HG03354 (cell line): Measurements from ENCODE around the gene OVAAL.
A peak's percentile ranks its signal among the peaks of the same experiment; 100 is the strongest.

ENCODE experiments used
- ATAC-seq: cut with Tn5 transposase; IDR thresholded peaks from one replicate; pipeline ENCODE4 v1.9.1; 2021; ENCODE audit warnings: mild to moderate bottlenecking; ENCODE audit not compliant: unreplicated experiment, poor library complexity, severe bottlenecking

OVAAL gene

GRCh38 chr1:180558664-180559063 lies at the start of gene OVAAL:
OVAAL (plus strand) TSS chr1:180558964.
- no peak for ATAC-seq

GRCh38 chr1:180510882-180511281 lies 47.9 kb upstream of the OVAAL start:
- no peak for ATAC-seq

GRCh38 chr1:180513531-180513930 lies 45.2 kb upstream of the OVAAL start:
- no peak for ATAC-seq

- no peak for ATAC-seq
Observed at GRCh38 chr1:180515364-180515763, 43.4 kb upstream of the OVAAL start.

GRCh38 chr1:180515857-180516388 lies 42.8 kb upstream of the OVAAL start:
- peak; percentile 95 for ATAC-seq

DNA sequence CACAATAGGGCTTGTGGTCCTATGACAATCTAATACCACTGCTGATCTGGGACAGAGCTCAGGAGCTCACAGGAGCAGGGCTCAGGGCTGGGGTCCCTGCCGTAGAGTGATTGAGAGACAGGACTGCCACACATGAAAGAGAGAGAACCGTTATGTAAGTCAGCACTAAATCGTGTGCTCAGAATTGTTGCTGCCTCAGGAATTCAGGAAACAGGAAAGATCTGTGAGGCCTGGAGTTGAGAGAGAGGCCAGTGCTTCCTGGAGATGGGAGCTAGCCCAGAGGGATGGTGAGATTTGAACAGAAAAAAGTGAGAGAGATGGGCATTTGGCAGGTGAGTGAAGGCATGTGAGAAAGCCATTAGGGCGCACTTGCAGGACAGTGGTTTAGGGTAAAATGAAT lies 38.9 kb upstream of the OVAAL start:
- no peak for ATAC-seq

DNA sequence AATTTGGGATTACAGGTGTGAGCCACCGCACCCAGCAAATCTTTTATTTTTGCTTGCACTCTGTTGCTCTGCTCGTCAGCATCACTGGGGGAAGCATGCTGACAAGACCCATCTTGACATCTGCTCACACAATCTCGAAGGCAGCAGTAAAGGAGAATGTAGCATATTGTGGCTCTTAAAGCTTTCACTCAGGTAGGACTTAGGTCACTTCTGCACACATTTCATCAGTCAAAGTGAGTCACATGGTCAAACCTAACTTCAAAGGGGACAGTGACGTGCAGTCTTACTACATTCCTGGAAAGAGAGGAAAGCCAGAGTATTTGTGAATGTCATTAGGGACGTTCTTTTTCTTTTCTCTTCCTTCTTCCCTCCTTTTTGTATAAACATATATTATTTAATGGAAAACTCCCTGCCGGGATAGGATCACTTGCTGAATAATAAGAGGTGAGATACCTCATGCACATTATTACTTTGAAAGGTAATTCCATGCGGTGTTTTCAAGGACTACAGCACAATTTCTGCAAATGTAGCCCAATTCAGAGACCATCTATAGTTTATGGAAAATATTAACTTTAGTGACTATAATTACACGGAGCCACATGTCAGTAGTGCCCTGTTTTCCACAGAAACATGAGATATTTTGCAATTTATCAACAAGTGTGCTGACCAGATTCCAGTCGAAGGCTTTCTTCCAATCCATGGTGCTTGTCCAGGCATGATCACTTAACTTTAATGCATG lies 37.1 kb upstream of the OVAAL start:
- no peak for ATAC-seq

DNA sequence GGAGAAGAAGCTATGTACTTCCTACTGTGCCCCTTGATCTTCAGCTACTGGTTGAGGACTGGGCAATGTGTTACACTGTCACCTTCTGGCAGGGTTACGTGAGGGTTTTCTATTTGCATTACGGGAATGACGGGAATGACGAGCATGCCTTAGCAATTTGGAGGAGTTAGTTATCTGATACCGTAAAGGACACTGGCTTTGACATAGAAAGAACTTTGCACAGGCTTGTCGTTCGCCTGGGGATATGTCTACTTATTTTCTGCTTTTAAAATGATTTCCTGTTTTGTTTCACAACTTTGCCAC lies 36.6 kb upstream of the OVAAL start:
- no peak for ATAC-seq

DNA sequence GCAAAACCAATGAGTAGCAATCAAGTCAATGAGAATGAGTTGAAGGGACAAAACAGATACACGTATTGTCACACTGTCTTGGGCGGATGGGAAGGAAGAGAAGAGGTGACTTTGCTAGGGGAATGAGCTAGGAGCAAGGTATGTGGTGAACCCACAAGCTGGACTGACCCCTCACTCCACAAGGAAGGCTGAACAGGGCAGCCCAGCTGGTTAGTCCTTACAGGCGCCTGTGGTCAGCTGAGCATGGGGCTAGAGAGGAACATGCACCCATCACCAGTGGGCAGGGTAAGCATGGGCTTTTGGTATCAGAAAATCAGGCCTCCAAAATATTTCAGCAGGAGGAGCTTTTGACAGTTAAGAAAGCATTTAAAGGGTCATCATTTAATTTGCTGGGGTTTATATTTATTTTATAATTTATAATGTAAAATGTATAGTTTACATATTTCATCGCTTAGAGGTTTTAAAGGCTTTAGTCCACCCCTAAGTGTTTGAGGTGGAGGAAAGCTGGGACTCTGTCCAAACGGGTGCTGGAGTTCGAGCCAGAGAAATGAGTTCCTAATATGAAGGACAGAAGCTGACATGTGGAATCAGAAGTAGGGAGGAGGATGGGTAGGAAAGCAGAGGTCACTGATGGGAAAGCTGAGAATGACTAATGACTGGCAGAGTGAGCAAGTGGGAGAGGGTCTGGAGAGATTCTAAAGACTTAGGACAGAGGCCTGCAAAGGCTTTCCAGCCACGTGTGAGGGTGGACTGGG lies 34.4 kb upstream of the OVAAL start:
- no peak for ATAC-seq

DNA sequence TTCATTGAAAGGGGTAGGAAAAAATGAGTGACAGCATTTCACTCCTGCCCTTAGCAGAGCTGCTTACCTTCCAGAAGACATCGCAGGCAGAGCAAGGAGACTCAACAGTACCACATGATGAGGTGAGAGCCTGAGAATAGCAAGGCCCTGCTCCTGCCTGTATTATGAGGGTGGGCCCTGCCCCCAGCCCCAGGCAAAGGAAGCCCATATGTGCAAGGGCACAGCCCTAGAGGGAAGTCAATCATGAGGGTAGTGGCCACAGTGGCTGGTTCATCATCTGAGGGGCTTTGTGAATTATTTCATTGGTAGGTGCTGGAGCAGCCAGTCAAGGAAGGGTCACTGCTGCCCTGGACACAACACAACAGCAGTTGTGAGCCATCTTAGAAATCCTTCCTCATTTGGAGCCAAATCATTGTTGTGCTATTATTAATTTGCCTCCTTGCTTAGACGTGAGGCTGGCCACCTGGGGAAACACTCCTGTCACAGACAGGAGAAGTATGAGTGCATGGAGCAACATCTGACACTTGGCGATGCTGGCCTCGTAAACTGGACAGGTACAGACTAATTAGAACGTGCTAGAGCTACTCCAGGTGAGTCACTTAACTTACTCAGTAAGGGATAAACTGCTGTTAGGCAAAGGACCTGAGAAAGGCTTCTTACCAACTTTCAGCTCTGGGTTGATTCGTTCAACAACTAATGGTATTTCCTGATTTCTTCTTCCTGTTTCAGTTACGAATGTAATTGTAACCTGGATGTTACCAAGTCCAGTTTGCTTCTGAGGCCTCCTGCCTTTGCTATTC lies 33.6 kb upstream of the OVAAL start:
- ATAC-seq = no peak

DNA sequence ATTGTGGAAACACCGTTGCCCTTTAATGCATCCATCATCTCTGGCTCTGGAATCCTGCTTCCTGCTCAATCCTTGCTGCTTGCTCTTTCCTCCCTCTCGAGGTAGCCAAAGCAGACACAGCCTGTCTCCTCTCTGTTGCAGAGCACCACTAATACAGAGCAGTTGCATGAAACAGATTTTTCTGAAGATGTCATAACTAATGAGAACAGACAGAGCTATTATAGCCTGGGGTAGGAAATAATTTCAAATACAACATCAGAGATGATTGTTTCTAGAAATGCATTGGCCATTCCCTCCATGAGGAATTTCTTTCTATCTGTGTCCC lies 33.1 kb upstream of the OVAAL start:
- no peak for ATAC-seq

DNA sequence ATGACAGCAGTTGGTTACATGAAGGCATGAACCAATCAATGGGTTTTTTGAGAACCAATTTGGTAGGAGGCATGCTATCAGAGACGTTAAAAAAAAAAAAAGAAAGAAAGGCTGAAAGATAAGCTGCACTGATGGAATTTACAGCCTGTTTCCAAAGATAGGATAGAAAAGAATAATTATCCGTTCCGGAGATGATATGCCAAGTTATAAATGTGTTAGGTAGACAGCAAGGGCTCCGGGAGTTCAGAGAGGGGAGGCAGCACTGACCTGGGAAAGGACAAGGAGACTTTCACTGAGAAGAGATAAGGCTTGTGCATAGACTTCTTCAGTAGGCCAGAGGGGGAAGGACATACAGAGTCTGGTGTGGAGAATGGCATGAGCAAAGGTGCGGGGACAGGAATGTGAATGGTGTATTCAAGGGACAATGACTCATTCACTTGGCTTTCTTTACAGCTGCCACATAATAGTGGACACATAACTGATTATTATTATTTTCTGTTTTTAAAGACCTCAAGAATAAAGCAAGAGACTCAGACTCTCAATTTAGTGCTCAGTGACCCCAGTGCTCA lies 31.6 kb upstream of the OVAAL start:
- no peak for ATAC-seq

DNA sequence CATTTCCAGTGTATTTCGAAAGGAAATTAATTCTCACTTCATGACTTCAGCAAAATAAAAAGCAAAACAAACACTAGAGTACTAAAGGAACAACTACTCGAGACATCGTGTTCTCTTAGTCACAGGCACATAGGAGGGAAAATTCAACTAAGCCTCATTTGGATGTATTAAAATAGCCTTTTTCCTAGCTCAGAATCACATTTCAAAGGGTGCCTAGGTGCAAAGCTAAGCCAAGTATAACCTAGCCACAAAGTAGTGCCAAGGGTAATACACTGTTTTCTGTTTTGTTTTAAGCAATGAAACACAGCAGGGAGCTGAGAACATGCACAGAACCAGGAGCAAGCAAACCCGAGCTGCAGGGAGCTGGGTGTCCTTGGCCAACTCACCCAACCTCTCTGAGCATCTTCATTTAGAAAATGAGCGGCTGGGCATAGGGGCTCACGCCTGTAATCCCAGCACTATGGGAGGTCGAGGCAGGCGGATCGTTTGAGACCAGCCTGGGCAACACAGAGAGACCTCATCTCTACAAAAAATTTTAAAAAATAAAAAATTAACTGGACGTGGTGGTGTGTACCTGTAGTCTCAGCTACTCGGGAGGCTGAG lies 29.8 kb upstream of the OVAAL start:
- ATAC-seq = no peak

- ATAC-seq = no peak
Observed at GRCh38 chr1:180530501-180530900, 28.3 kb upstream of the OVAAL start.

GRCh38 chr1:180532854-180533253 lies 25.9 kb upstream of the OVAAL start:
- no peak for ATAC-seq

DNA sequence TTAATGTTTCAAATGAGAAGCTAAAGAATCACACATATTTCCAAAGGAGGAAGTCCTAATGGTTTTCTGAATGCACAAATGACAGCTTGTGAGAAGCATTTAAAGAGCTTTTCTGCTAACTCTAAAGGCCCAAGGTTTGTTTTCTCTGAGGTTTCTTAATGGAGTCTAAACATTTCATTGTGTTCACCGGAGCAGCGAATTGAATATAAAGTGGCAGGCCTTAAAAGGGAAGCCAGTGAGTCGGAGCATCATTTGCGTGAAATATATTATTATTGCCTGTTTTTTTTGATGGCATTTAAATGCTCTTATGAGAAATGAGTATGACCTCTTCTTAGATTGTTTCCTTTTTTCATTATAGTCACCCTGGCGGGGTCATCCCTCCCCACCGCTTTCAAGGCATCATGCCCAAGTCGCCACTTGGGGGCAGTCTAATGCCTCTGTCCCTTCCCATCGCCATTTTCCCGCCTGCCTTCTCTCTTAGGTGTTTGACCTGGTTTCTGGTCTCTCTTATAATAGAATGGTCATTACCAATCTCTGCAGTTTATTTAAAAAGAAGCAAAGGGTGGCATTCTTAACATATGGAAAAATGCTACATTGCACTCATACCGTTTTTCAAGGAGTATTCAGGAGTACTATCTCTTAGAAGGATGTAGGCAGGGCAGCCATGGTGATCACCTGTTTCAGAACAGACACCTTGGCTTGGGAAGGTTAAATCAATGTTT lies 25.3 kb upstream of the OVAAL start:
- no peak for ATAC-seq

GRCh38 chr1:180534214-180534613 lies 24.6 kb upstream of the OVAAL start:
- ATAC-seq = no peak

DNA sequence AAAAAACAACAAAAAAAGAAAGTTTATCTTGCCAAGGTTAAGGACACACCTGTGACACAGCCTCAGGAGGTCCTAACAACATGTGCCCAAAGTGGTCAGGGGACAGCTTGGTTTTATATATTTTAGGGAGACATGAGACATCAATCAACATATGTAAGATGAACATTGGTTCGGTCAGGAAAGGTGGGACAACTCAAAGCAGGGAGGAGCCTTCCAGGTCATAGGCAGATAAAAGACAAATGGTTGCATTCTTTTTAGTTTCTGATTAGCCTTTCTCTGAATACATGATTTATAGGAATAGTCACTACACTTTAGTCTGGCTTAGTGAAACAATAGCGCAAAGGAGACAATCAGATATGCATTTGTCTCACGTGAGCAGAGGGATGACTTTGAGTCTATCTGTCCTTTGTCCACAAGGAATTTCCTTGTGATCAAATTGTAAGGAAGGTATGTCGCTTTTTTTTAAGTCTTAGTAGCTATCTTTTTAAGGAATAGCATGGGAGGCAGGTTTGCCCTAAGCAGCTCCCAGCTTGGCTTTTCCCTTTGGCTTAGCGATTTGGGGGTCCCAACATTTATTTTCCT lies 23.3 kb upstream of the OVAAL start:
- ATAC-seq = no peak

DNA sequence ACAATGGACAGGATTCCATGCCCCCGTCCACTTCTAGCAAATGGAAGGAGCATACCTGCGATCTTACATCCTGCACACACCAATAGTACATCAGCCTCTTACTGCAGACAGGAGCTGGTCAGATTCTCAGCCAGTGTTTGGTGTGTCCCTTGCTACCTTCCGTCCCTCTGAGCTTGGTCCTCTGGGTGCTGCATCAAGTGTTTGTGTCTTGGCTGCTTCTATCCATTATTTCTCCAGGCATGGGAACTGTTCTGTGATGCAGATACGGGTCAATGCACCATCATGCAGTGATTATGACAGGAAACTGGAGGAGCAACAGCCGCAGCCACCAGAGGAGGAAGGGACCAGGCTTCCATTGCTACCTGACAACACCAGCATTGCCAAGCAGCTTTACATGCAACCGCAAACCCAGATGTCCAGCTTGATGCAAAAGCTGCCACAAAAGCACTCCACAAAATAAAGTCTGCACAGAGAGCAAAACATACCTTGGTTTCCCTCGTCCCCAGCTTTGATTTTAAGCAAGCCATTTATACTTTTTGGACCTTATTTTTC lies 21.9 kb upstream of the OVAAL start:
- no peak for ATAC-seq
